Transverse colon (tissue), 4 donors: Measurements from ENCODE around the gene SUMO1. TPM values are rescaled to one million over a fixed set of nuclear protein-coding genes. Genes with fewer than 3 reads are reported as not detected.

Source experiments
- DNase-seq: peaks from one replicate; pipeline ENCODE4 v3.0.0-alpha.2; 2019
- H3K27ac ChIP-seq, 4 donors: fragments of 200-600 bp; sonication (generic); 2 replicates each; pipeline ENCODE4 v1.5.1; 2016 to 2018; ENCODE audit warnings: inconsistent platforms in 4 of 4
- H3K27me3 ChIP-seq: fragments of 200-600 bp; sonication (generic); 2 replicates; pipeline ENCODE4 v1.5.1; 2017; ENCODE audit warnings: inconsistent platforms
- H3K36me3 ChIP-seq, 4 donors: fragments of 200-600 bp; sonication (generic); 2 replicates each; pipeline ENCODE4 v1.5.1; 2017 to 2019; ENCODE audit warnings: inconsistent platforms in 4 of 4
- H3K4me1 ChIP-seq, 4 donors: fragments of 200-600 bp; sonication (generic); 2 replicates each; pipeline ENCODE4 v1.5.1; 2017 to 2020; ENCODE audit warnings: inconsistent platforms in 4 of 4
- H3K4me3 ChIP-seq, 4 donors: fragments of 200-600 bp; sonication (generic); 1 replicate in 1 of 4; 2 replicates in 3 of 4; pipeline versions ENCODE4 v1.5.1 to v1.6.1; 2017 to 2019; ENCODE audit warnings: inconsistent platforms in 4 of 4
- H3K9me3 ChIP-seq, 2 donors: fragments of 200-600 bp; sonication (generic); 2 replicates each; pipeline ENCODE4 v1.5.1; 2017 to 2019; ENCODE audit warnings: inconsistent platforms in 2 of 2
- EP300 ChIP-seq: sonication (generic); formaldehyde crosslinking; IDR thresholded peaks from one replicate; pipeline ENCODE4 v1.6.1; 2017; ENCODE audit warnings: antibody characterized with exemption, low read depth
- POLR2A ChIP-seq: fragments of 450-650 bp; IDR thresholded peaks from one replicate; pipeline ENCODE4 v1.6.1; 2016; ENCODE audit warnings: antibody characterized with exemption, mild to moderate bottlenecking, moderate library complexity
- POLR2AphosphoS5 ChIP-seq, 3 donors: sonication (generic); formaldehyde crosslinking; IDR thresholded peaks; one replicate each; pipeline ENCODE4 v1.6.1; 2016; ENCODE audit warnings: antibody characterized with exemption in 3 of 3
- WGBS, 2 donors: methylation state at CpG; one replicate each; pipeline ENCODE4 v1.1.5; 2018; ENCODE audit warnings: low coverage in 1 of 2; 5-methylcytosine and 5-hydroxymethylcytosine counted together
- in situ Hi-C, 4 donors: fragments of 200-750 bp; cut with MboI; loops; one replicate each; pipeline versions ENCODE4 v1.15.0 to v1.15.1; 2017; ENCODE audit warnings: low sequenced_read_pairs in 3 of 4, low pct_ligation_motif_present in 1 of 4, low pct_unique_long_range_greater_than_20kb in 1 of 4
- intact Hi-C: fragments of 100-400 bp; cut with DNase I; formaldehyde crosslinking; loops from one replicate; pipeline ENCODE4 v1.15.1; 2023; ENCODE audit warnings: low total_unique reads
- total RNA-seq, 4 donors: library from RNA; depleted of rRNA; stranded (reverse); fragments of >200 nt; gene quantifications; one replicate each; pipeline ENCODE4 v1.1.0, GENCODE V29; 2016
- TF ChIP-seq, protein P1 (sequence below), 5 experiments: fragments of 200-600 bp in 3 of 5; fragments of 450-650 bp in 2 of 5; sonication (generic) in 3 of 5; IDR thresholded peaks; 1 replicate in 2 of 5; 2 replicates in 3 of 5; pipeline ENCODE4 v1.5.1; 2016 to 2017; ENCODE audit warnings: antibody characterized with exemption in 5 of 5, inconsistent platforms in 3 of 5, mild to moderate bottlenecking in 2 of 5, moderate library complexity in 1 of 5

Gene SUMO1
- total RNA-seq, 4 donors from 2014 or later, result 15.3 to 69.1 (median 54.3) TPM

DNA sequence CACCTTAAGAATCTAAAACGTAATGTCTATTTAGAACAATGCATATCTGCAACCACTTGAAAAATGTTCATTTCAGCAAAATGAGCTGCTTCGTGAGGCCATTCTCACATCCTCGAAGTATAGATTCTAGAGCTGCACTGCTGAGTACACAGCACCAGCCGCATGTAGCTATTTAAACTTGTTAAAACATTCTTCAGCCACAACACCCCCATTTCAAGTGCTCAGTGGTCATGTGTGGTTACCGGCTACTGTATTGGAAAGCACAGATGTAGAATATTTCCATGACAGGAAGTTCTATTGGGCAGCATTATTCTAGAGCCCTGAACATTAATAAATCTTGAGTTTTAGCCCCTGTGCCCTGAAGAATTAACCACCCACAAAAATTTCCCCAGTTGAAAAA, 35.0 kb downstream of the SUMO1 start:
- H3K27me3 ChIP-seq, result no peaks in the 10 kb centered on the region
- no peaks in the 10 kb centered on the region for H3K4me1 ChIP-seq
- TF ChIP-seq, protein P1, sequence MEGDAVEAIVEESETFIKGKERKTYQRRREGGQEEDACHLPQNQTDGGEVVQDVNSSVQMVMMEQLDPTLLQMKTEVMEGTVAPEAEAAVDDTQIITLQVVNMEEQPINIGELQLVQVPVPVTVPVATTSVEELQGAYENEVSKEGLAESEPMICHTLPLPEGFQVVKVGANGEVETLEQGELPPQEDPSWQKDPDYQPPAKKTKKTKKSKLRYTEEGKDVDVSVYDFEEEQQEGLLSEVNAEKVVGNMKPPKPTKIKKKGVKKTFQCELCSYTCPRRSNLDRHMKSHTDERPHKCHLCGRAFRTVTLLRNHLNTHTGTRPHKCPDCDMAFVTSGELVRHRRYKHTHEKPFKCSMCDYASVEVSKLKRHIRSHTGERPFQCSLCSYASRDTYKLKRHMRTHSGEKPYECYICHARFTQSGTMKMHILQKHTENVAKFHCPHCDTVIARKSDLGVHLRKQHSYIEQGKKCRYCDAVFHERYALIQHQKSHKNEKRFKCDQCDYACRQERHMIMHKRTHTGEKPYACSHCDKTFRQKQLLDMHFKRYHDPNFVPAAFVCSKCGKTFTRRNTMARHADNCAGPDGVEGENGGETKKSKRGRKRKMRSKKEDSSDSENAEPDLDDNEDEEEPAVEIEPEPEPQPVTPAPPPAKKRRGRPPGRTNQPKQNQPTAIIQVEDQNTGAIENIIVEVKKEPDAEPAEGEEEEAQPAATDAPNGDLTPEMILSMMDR (IDR thresholded peaks at IDR 0.05), result no peak
- H3K9me3 ChIP-seq, result no peaks in the 10 kb centered on the region
- H3K27ac ChIP-seq, result no peak overlapping the region
- in situ Hi-C loops (no loop called here), intact Hi-C loops (no loop called here)
- H3K4me3 ChIP-seq, result no peak overlapping the region
- WGBS, 2 donors, result 87 to 90% methylated on average over 4 to 5 of the region's 5 CpGs
- no peak for DNase-seq
- H3K36me3 ChIP-seq, result peaks cover 0 to 14% (median 5%) of the 10 kb centered on the region in 4 donors

GRCh38 chr2:202201220-202202160, 36.9 kb downstream of the SUMO1 start:
- DNase-seq, result no peak
- H3K4me3 ChIP-seq, result no peak overlapping the region
- H3K9me3 ChIP-seq, result no peaks in the 10 kb centered on the region
- intact Hi-C loops, result no loop called here
- peaks cover 0 to 6% (median 0%) of the 10 kb centered on the region in 4 donors for H3K36me3 ChIP-seq
- H3K4me1 ChIP-seq, result no peaks in the 10 kb centered on the region
- TF ChIP-seq, protein P1 (IDR thresholded peaks at IDR 0.05), result no peak
- no peak for TF ChIP-seq POLR2AphosphoS5 (IDR thresholded peaks at IDR 0.05)
- no peak for TF ChIP-seq POLR2A
- TF ChIP-seq EP300, result no peak
- WGBS, 2 donors, result 91% methylated on average over 21 of the region's 21 CpGs; no CpG with 5 or more reads in 1 of the 2 donors
- no peak overlapping the region for H3K27ac ChIP-seq
- in situ Hi-C loops, result no loop called here
- H3K27me3 ChIP-seq, result no peaks in the 10 kb centered on the region

GRCh38 chr2:202196727-202197126, 41.7 kb downstream of the SUMO1 start:
- Histone ChIP-seq H3K4me1 (no peaks in the 10 kb centered on the region), H3K9me3 (no peaks in the 10 kb centered on the region), H3K27ac (no peak overlapping the region), H3K4me3 (no peak overlapping the region), H3K36me3 (no peaks in the 10 kb centered on the region), H3K27me3 (no peaks in the 10 kb centered on the region)
- WGBS, 2 donors, result 68 to 76% methylated on average over 6 of the region's 6 CpGs
- no peak for TF ChIP-seq POLR2A
- TF ChIP-seq, protein P1 (IDR thresholded peaks at IDR 0.05), result no peak
- TF ChIP-seq EP300, result no peak
- no peak for TF ChIP-seq POLR2AphosphoS5 (IDR thresholded peaks at IDR 0.05)
- in situ Hi-C loops (loop anchor here in 1 of 4 donors (25.0 kb wide), 1 partner anchor 334 kb away; no protein-coding TSS in a partner anchor), intact Hi-C loops (no loop called here)
- no peak for DNase-seq

GRCh38 chr2:202194418-202194817, 44.0 kb downstream of the SUMO1 start:
- Histone ChIP-seq H3K4me3 (no peak overlapping the region), H3K9me3 (no peaks in the 10 kb centered on the region), H3K27ac (no peak overlapping the region), H3K4me1 (no peaks in the 10 kb centered on the region), H3K36me3 (no peaks in the 10 kb centered on the region), H3K27me3 (no peaks in the 10 kb centered on the region)
- DNase-seq, result no peak
- WGBS, 2 donors, result 67 to 100% methylated on average over 1 to 3 of the region's 3 CpGs
- in situ Hi-C loops, result loop anchor here in 1 of 4 donors (25.0 kb wide), 1 partner anchor 332 kb away; no protein-coding TSS in a partner anchor
- TF ChIP-seq, protein P1 (IDR thresholded peaks at IDR 0.05), result no peak
- no peak for TF ChIP-seq POLR2A
- TF ChIP-seq POLR2AphosphoS5 (IDR thresholded peaks at IDR 0.05), result no peak
- TF ChIP-seq EP300, result no peak
- intact Hi-C loops, result no loop called here
